Measurements from ENCODE around the gene RAB23. TPM values are rescaled to one million over a fixed set of nuclear protein-coding genes. Genes with fewer than 3 reads are reported as not detected.

RAB23 gene
- total and polyA plus RNA-seq, 2 donors (not counting 3 experiments of a cell fraction or from before 2014, with no cell fraction given), result 3.4 to 9.4 TPM

DNA sequence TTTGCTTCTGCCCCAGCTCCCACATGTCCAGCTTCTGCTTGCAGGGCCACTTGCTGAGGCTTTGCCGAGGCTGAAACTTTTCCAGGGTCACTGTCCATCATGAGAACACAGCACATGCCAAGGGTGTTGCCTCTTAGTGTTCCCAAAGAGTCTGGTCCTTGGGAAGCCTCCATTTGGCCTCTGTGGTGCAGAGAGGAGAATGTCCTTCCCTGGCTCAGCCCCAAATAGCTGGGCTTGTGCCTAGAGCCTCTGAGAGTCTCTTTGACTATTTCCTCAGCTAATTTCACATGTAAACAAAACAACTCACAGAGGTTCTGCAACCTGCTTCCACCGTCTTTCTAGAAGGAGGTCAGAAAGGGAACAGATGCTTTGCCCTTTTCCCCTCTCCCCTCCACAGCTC, 40.4 kb upstream of the RAB23 start:
- H3K4me3 ChIP-seq (replicated peaks in 1 of 3; ENCODE audit: insufficient read depth in 1 of 3, low read depth in 1 of 3, low read length in 3 of 3), result no peak overlapping the region
- H3K9me3 ChIP-seq (replicated peaks; ENCODE audit: control insufficient read depth, insufficient read depth, low read length), result no peaks in the 10 kb centered on the region
- peaks cover 2 to 3% of the 10 kb centered on the region in 2 experiments for H3K27me3 ChIP-seq (ENCODE audit: control insufficient read depth in 2 of 2, insufficient read depth in 2 of 2, low read length in 2 of 2)
- no peak overlapping the region for H3K9ac ChIP-seq (replicated peaks; ENCODE audit: extremely low read depth, insufficient read depth, low read length)
- intact Hi-C loops (cut with micrococcal nuclease) (no loop called here), dilution Hi-C loops (cut with MboI; ENCODE audit: extremely low pct_ligation_motif_present, low sequenced_read_pairs) (no loop called here)
- H3K4me1 ChIP-seq (ENCODE audit: control insufficient read depth, extremely low read depth, insufficient read depth, low read length), result peaks cover 26% of the 10 kb centered on the region
- FAIRE-seq, result no peak
- POLR2A ChIA-PET, result no interaction called here
- no peaks in the 10 kb centered on the region for H3K36me3 ChIP-seq (ENCODE audit: control insufficient read depth in 2 of 2, extremely low read depth in 1 of 2, insufficient read depth in 2 of 2, low read length in 2 of 2)
- no peaks in the 10 kb centered on the region for H3K9me1 ChIP-seq (replicated peaks; ENCODE audit: control insufficient read depth, extremely low read depth, insufficient read depth, low read length)
- H2AFZ ChIP-seq (ENCODE audit: low read depth, low read length), result no peak overlapping the region
- CTCF ChIA-PET, result interaction anchor here (3.6 kb wide), 1 partner anchor 54 kb away, joined by 12 read pairs; the partner anchor contains the start of gene PRIM2
- no peaks in the 10 kb centered on the region for H3K79me2 ChIP-seq (ENCODE audit: control insufficient read depth, insufficient read depth, low read length)
- no peak overlapping the region for H3K27ac ChIP-seq (ENCODE audit: insufficient read depth, low read depth, low read length)
- H4K20me1 ChIP-seq (replicated peaks; ENCODE audit: control insufficient read depth, extremely low read depth, insufficient read depth, low read length), result no peaks in the 10 kb centered on the region
- no peak for DNase-seq (ENCODE audit: low read depth, low spot score)
- H3K4me2 ChIP-seq (ENCODE audit: insufficient read depth, low read length), result no peak overlapping the region
- BruUV-seq (replicated peaks), result TSS peak; percentile 52
- TF ChIP-seq JUN (IDR thresholded peaks at IDR 0.05; ENCODE audit: borderline replicate concordance, insufficient read depth, insufficient read length, low read depth), result no peak

DNA sequence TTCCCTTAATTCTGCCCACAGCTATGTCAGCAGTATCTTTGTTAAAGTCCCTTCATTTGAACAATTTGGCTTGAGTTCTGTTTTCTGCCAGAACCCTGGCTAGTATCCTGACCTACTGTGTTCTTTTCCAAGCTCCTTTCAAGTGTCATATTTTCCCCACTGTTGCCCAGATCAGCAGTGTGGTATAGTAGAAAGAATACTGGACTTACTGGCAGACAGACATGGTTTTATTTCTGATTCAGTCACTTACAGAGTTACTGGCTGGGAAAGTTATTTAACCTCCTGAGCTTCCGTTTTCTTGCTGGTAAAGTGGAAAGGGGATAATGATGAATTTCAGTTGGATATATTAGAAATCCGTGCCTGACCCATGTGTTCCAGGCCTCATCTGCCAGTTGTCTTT, 39.8 kb upstream of the RAB23 start:
- dilution Hi-C loops (cut with MboI; ENCODE audit: extremely low pct_ligation_motif_present, low sequenced_read_pairs), result no loop called here
- H3K27ac ChIP-seq (ENCODE audit: insufficient read depth, low read depth, low read length), result no peak overlapping the region
- no peaks in the 10 kb centered on the region for H3K79me2 ChIP-seq (ENCODE audit: control insufficient read depth, insufficient read depth, low read length)
- H3K4me3 ChIP-seq (replicated peaks in 1 of 3; ENCODE audit: insufficient read depth in 1 of 3, low read depth in 1 of 3, low read length in 3 of 3), result no peak overlapping the region
- no TSS peak for BruUV-seq (replicated peaks)
- no peak for DNase-seq (ENCODE audit: low read depth, low spot score)
- H3K27me3 ChIP-seq (ENCODE audit: control insufficient read depth in 2 of 2, insufficient read depth in 2 of 2, low read length in 2 of 2), result peaks cover 2 to 3% of the 10 kb centered on the region in 2 experiments
- H3K9ac ChIP-seq (replicated peaks; ENCODE audit: extremely low read depth, insufficient read depth, low read length), result no peak overlapping the region
- POLR2A ChIA-PET, result interaction anchor here (0.6 kb wide), 1 partner anchor 61 kb away, joined by 4 read pairs; no protein-coding TSS in a partner anchor
- CTCF ChIA-PET, result interaction anchor here (1.1 to 3.6 kb wide), 2 partner anchors 55 to 72 kb away, joined by 4 to 12 read pairs; partner anchors contain the start of gene PRIM2
- H3K36me3 ChIP-seq (ENCODE audit: control insufficient read depth in 2 of 2, extremely low read depth in 1 of 2, insufficient read depth in 2 of 2, low read length in 2 of 2), result no peaks in the 10 kb centered on the region
- H2AFZ ChIP-seq (ENCODE audit: low read depth, low read length), result no peak overlapping the region
- TF ChIP-seq FOS (IDR thresholded peaks at IDR 0.05; ENCODE audit: borderline replicate concordance, insufficient read depth, low read length) (no peak), GATA2 (IDR thresholded peaks at IDR 0.05; ENCODE audit: insufficient read depth, insufficient read length, low read depth, low read length) (no peak), POLR2A (IDR thresholded peaks at IDR 0.05; ENCODE audit: low read depth, low read length) (no peak)
- H4K20me1 ChIP-seq (replicated peaks; ENCODE audit: control insufficient read depth, extremely low read depth, insufficient read depth, low read length), result no peaks in the 10 kb centered on the region
- H3K9me1 ChIP-seq (replicated peaks; ENCODE audit: control insufficient read depth, extremely low read depth, insufficient read depth, low read length), result no peaks in the 10 kb centered on the region
- H3K4me2 ChIP-seq (ENCODE audit: insufficient read depth, low read length), result no peak overlapping the region
- FAIRE-seq, result no peak
- intact Hi-C loops (cut with micrococcal nuclease), result no loop called here
- H3K9me3 ChIP-seq (replicated peaks; ENCODE audit: control insufficient read depth, insufficient read depth, low read length), result no peaks in the 10 kb centered on the region
- peaks cover 26% of the 10 kb centered on the region for H3K4me1 ChIP-seq (ENCODE audit: control insufficient read depth, extremely low read depth, insufficient read depth, low read length)
